NCI-H524 treated with DMSO at 0.1 percent for 48 hours (cell line): Measurements from ENCODE around the gene SHROOM2.

Experiments
- DNase-seq: peaks from one replicate; lab custom pipeline; 2025; lab: John Stamatoyannopoulos, UW

Gene SHROOM2

DNA sequence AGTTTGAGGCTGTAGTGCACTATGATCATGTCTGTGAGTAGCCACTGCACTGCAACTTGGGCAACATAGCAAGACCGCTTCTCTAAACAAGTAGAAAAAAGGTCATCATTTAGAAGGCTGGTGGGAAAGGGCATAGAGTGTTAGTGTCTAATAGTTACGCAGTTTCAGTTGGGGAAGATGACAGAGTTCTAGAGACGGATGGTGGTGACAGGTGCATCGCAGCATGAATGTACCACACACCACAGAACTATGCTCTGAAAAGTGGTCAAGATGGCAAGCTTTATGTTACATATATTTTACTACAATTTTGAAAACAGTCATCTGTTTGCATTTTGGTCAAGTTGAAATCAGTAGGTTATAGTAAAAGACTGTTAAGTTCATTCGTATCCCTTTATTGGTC lies 157.2 kb downstream of the SHROOM2 start:
- no peak for DNase-seq

DNA sequence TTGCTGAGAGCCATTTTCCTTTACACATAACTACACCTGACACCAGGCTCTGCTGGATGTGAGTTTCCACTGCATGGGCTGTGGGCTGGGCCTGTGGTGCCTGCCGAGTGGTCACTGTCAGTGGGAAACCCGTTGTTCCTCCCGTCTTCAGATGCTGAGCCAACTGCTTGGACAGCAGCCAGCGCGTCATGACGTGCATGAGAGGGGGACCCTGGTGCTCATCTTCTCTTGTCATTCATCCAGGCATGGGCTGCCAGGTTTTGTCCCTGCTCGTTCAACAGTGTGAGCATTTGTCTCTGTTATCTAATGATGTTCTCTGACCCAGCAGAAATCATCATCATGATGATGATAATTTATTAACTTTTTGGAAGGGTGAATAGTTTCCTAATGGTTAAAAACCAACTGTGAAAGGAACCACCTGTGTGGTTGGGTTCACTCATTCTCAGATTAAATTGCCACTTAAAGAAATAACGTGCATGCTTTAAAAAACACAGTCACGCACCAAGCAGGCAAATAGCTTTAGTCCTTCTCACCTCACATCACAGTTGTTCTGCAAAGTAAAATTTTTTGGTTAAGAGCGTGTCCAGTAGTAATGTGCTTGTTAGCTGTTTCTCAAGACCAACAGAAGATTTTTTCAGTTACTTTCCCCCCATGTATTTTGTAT lies 161.0 kb downstream of the SHROOM2 start:
- no peak for DNase-seq

DNA sequence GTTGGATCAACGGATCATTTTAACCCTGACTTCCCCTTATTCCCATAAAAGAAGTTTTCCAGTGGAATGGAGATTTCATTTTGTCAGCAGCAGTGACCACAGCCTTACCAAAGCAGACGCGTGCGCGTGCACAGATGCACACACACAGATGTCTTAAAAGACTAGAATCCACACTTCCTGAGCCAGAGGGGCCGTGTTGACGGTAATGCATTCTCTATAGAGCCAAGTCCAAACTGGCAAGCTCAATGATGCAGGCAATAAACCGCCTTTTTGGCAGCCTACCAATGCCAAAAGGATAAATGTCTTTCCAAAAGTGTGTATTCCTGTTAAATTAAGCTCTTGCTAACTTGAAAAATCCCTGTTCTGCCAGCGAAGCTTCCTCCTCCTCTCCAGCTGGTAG lies 162.2 kb downstream of the SHROOM2 start:
- DNase-seq = no peak

DNA sequence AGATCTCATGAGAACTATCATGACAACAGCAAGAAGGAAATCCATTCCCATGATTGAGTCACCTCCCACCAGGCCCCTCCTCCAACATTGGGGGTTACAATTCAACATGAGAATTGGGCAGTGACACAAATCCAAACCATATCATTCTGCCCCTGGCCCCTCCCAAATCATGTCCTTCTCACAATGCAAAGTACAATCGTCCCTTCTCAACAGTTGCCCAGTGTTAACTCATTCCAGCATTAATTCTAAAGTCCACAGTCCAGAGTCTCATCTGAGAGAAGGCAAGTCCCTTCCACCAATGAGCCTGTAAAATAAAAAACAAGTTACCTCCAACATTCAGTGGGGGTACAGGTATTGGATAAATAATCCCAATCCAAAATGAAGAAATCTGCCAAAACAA lies 166.1 kb downstream of the SHROOM2 start:
- no peak for DNase-seq

DNA sequence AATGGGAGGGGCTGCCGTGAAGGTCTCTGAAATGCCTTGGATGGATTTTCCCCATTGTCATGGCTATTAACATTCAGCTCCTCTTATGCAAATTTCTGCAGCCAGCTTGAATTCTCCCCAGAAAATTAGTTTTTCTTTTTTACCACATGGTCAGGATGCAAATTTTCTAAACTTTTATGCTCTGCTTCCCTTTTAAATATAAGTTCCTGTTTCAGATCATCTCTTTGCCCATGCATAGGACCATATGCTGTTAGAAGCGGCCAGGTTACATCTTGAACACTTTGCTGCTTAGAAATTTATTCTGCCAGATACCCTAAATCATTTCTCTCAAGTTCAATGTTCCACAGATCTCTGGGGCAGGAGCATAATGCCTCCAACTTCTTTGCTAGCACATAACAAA lies 167.2 kb downstream of the SHROOM2 start:
- DNase-seq = no peak

DNA sequence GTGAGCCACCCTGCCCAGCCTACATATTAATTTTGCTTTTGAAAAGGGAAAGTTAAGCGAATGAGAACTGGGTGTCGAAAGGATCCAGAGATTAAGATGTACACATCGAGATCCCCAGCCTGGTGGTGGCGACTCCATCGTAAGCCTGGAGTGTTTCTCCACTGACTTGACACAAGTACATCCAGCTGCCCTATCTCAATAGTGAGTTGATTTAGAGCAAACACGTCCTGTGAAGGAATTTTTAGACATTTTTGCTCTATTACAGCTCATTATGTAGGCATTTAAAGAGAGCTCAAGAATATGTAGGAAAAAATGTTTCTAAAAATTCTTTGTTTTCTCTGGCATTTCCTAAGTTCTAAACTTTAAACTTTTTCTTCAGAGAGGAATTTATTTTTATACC lies 169.3 kb downstream of the SHROOM2 start:
- no peak for DNase-seq

DNA sequence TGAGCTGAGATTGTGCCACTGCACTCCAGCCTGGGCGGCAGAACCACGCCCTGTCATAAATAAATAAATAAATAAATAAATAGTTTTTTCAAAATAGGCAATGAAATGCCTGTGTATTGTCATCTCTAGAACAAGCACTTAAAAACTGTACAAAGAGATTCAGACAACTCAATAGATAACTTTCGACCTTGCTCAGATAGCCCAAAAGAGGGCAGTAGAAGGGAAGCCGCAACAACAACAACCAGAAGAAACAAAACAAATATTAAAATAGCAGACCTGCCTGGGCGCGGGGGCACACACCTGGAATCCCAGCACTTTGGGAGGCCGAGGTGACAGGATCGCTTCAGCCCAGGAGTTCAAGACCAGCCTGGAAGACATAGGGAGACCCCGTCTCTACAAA lies 171.5 kb downstream of the SHROOM2 start:
- DNase-seq = no peak

DNA sequence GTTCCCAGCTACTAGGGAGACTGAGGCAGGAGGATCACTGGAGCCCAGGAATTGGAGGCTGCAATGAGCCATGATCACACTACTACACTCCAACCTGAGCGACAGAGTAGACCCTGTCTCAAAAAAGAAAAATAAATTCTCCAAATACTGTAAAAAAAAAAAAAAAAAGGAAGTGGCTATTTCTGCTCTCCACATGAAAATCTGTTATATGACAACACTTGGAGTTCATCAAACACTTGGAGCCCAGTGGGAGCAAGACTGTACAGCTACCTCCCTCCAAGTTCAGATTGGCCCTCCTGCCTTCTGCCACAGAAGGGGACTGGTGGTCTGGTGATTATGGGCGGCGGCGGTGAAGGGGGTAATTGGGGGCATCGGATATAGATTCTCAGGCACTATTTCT lies 172.0 kb downstream of the SHROOM2 start:
- DNase-seq = no peak

DNA sequence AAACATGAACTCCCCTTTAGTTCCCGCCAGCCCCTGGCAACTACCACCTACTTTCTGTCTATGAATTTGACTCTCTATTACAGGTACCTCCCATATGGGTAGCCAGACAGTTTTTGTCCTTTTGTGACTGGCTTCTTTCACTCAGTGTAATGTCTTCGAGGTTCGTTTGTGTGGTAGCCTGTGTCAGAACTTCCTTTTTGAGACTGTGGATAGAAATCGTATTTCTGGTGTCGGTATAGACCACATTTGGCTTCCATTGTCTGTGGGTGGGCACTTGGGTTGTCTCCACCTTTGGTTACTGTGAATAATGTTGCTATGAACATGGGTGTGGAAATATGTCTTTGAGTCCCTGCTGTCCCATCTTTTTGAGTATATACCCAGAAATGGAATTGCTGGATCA lies 175.5 kb downstream of the SHROOM2 start:
- no peak for DNase-seq

DNA sequence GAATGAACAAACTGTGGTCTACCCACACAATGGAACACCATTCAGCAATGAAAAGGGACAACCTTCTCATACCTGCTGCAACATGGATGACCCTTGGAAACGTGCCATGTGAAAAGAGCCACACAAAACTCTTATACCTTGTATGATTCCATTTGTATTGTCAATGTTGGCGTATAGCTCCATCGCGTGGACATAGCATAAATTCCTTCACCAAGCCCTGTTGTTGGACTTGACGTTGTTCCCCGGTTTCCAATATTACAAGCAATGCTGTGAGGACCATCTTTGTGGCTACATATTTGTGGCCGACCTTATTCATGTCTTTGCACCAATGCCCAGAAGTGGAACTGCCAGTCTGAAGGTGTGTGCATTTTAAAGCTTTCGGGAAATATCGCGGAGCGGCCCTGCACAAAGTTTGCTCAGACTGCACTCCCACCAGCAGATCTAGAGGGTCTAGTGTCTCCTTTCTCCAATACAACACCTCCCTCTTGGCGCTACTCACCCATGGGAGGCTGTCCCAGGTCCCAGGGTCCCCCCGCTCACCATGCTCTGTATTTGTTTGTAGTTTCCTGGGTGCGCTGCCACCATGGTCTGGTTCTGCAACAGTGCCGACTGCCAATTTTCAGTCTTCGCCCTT lies 180.7 kb downstream of the SHROOM2 start, which contains the start of gene CLDN34:
CLDN34 (plus strand) TSS at position 584 of the 634 bp plus-strand sequence; CDS start at position 584, 0 bp downstream.
- no peak for DNase-seq

DNA sequence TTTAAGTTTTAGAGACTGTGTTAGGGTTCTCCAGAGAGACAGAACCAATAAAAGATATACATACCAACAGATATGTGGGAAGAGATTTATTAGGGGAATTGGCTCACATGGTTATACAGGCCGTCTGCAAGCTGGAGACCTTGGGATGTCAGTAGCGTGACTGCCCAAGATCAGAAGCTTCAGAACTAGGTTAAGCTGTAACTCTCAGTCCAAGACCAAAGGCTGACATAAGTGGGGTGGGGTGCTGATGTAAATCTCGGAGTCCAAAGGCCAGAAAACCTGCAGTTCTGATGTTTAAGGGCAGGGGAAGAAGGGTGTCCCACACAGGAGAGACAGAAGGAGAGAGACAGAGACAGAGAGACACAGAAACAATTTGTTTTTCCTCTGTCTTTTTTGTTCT lies 191.4 kb downstream of the SHROOM2 start:
- no peak for DNase-seq

DNA sequence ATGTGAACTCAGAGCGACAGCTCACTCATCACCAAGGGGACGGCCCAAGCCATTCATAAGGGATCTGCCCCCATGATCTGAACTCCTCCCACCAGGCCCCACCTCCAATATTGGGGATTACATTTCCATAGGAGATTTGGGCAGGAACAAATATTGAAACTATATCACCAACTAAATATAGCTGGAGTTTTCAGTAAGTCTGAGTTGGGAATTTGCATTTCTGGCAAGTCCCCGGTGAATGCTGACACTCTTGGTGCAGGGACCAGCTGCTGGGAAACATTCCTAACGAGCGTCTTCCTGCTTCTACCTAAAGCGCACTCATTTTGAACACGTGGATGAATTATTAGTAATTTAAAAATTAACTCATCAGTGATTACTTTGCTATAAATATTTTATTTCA lies 194.2 kb downstream of the SHROOM2 start:
- no peak for DNase-seq

DNA sequence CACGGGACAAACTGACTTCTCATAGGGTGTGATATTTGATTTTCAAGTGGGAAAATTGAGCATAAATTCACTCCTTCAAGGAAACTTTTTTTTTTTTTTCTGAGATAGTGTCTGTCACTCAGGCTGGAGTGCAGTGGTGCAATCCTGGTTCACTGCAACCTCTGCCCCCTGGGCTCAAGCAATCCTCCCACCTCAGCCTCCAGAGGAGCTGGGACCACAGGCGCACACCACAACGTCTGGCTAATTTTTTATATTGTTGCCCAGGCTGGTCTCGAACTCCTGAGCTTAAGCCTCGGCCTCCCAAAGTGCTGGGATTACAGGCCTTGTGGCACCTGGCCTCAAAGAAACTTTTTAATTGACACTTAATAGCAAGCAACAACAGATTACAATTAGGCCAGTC lies 194.7 kb downstream of the SHROOM2 start:
- DNase-seq = no peak

DNA sequence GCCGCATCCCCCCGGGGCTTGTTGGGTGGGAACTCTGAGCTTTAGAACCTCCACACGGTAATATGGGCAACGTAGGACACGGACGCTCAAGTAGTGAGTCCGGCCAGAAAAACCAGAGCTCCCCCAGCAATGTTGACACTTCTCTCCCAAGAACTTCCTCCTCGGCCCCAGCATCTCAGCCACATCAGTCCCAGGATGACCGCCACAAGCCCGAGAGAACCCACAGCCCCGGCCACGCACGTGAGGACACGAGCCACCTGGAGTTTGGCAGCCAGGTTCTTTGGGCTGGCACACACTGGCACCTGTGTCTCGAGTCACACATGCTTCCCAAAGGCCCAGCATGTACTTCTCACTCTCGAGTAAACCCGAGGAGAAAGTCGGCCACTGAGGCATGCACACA lies 197.2 kb downstream of the SHROOM2 start:
- DNase-seq = no peak

DNA sequence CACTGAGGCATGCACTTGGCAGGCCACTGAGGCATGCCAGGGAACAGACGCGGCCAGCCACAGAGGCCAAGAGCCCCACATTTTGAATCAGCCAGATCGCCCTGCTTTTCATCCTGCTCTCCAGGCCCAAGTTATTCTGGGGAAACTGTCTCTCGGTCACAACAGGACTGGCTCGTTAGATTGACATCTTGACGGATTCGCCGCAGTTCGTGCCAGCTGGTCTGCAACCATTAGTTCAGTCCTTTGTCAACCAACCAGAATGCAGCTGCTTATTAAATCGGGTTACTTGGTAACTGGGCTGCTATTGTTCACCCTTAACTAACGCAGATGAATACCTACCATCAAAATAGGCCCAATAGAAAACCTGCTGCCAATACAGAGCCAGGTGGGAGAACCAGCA lies 197.6 kb downstream of the SHROOM2 start:
- no peak for DNase-seq

DNA sequence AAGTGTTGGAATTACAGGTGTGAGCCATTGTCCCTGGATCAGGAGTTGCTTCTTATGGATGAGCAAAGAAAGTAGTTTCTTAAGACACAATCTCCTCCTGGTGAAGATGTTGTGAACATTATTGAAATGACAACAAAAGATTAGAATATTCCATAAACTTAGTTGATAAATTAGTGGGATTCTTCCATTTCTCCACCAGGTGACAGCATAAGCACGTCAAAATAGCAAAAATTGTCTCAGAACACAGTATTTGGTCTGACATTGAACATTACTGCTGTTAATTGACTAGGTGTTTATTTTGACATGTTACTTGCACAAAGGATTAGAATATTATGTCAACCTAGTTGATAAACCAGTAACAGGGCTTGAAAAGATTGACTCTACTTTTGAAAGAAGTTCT lies 202.5 kb downstream of the SHROOM2 start:
- DNase-seq = no peak

DNA sequence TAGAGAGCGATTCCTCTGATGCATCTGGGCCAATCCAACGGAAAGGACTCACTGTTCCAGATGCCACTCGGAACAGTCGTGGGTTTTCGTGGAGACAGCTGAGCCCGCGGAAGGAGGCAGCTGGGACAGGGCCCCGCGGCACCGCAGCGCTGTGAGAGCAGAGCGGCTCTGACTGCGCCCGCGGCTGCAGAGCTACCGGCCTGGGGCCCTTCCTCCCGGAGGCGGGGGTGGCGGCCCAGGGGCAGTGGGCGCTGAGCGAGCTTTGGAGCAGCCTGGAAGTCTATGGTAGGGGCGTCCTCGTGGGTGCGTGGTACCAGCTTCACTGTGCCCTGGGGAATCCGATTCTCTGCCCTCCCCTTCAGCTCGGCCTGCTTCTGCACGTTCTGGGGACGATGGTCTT lies 205.8 kb downstream of the SHROOM2 start:
- no peak for DNase-seq

DNA sequence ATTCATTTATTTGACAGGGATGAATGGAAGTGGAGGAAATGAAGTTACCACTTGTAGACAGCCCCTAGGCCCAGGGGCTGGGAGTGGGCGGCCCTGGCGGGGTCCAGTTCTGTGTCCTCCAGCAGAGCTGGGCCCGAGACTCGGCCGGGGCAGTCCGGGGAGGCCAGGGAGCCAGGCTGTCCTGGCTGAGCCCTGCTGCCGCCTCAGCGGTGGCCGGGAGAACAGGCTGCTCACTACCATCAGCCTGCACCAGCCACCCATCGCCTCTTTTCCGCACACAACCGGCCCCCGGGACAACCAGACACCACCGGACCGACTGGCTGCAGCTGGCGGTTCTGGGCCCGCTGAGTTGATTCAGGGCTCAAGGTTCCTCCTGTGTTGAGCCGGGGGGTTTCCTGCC lies 206.5 kb downstream of the SHROOM2 start:
- DNase-seq = no peak

DNA sequence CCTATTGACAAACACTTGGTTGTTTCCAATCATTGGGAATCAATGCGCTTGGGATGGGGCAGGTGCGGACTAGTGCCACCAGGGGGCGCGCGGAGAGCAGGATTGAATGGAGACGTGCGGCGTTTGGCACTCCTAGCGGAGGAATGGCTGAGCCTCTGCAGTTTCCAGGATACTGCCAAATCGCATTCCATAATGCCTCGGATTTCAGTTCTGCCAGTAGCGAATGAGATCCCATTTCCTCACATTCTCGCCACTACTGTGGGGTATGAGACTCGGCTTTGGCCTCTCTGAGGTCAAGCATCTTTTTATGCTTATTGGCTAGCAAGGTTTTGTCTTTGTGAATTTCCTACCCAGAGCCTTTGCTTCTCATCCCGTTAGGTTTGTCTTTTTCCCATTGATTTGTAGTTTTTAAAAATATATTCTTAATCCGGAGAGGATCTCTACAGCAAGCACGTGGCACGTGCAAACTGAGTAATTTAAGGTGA lies 209.7 kb downstream of the SHROOM2 start:
- peak; percentile 47 for DNase-seq

DNA sequence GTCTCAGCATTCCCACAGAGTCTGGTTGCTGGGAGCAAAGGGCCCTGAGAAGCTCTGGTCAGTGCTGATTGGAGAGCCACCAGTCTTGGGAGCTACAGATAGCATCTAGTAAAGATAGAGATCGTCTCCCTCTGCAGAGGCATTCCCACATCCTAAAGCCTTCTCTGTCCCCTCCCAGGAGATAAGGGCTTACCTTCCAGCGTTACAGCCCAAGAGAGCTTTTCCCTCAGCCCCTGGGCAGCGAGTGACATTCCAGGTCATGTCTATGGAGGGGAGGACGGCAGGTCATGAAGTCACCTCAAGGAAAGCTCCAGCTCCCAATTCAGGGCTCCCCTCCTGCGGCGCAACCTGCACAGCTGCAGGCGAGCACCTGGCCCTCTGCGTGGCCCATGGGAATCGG lies 210.8 kb downstream of the SHROOM2 start:
- no peak for DNase-seq

DNA sequence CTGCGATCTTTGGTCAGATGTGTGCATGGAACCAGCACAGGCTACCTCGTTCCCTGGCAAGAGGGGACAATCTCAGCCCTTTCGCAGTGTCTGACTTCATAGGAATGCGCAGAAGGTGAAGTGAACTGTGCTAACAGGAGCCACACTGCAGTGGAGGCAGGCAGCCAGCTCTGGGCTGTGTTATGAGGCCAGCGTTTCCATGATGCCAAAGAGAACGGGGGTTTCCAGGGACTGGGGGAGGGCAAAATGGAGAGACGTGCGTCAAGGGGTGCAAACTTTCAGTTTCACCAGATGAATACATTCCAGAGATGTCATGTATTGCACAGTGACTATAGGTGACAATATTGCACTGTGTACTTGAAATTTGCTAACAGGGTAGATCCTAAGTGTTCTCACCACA lies 211.3 kb downstream of the SHROOM2 start:
- DNase-seq = no peak
